GM21360 (cell line): Measurements from ENCODE around the gene SCTR.

Experiments
- ATAC-seq: cut with Tn5 transposase; IDR thresholded peaks from one replicate; pipeline ENCODE4 v1.9.1; 2021; ENCODE audit warnings: mild to moderate bottlenecking, moderate library complexity; ENCODE audit not compliant: unreplicated experiment

SCTR gene

GRCh38 chr2:119475857-119476244 is 48.4 kb downstream of the SCTR start:
- no peak for ATAC-seq

DNA sequence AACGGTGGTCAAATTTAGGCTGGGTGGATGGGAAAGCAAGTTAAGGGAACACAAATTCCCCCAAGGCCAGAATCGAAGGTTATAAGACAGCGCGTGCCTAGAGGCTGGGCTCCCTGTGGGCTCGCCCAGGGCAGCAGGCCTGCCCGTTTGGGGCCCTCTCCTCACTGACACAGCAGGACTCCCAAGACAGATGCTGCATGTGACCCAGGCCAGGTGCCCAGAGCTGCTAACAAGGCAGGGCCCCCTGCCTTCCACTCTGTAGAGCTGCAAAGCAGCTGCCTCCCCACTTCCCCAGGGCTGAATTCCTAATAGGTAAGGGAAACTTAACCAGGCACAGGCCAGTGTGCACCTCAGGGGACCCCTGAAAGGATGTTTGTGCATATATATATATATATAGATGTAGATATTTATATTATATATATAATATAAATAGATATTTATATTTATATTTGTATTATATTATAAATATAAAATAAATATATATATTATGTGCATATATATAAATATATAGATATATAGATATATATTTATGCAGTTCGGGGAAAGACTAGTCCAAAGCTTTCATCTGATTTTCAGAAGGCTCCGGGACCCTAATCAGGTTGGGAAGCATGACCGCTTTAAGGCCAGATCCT is 48.9 kb downstream of the SCTR start:
- ATAC-seq = no peak

GRCh38 chr2:119474371-119475224 is 49.7 kb downstream of the SCTR start:
- no peak for ATAC-seq

- no peak for ATAC-seq
Measured at GRCh38 chr2:119473621-119474370, 50.5 kb downstream of the SCTR start.

DNA sequence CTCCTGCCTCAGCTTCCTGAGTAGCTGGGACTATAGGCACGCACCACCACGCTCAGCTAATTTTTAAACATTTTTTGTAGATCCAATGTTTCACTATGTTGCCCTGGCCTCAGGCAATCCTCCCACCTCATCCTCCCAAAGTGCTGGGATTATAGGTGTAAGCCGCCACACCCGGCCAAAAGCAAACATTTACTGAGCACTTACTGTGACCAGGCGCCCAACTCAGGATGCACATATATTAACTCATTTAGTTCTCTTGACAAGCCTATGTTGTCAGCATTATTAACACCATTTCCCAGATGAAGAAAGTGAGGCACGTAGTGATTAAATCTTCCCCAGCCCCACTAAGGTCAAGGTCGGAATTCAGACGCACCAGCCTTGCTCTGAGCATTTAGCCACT is 51.5 kb downstream of the SCTR start:
- no peak for ATAC-seq

GRCh38 chr2:119469661-119470297 is 54.5 kb downstream of the SCTR start:
- no peak for ATAC-seq

DNA sequence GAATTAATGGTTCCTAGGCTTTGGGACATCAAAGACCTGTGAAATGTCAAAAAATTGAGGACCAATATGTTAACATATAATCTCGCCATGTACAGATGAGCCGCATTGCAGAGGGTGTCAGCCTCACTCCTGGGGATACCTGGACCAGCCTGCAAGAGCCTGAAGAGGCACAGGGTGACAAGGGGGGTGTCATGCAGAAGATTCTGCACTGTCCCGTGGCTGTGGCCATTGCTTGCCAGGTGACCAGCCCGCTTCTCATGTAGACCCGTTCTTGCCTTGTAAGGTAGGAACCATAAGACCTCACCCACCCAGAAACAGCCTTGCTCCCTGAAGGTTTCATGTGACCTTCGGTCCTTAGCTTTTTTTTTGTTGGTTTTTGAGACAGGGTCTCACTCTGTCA is 55.2 kb downstream of the SCTR start:
- ATAC-seq = no peak

DNA sequence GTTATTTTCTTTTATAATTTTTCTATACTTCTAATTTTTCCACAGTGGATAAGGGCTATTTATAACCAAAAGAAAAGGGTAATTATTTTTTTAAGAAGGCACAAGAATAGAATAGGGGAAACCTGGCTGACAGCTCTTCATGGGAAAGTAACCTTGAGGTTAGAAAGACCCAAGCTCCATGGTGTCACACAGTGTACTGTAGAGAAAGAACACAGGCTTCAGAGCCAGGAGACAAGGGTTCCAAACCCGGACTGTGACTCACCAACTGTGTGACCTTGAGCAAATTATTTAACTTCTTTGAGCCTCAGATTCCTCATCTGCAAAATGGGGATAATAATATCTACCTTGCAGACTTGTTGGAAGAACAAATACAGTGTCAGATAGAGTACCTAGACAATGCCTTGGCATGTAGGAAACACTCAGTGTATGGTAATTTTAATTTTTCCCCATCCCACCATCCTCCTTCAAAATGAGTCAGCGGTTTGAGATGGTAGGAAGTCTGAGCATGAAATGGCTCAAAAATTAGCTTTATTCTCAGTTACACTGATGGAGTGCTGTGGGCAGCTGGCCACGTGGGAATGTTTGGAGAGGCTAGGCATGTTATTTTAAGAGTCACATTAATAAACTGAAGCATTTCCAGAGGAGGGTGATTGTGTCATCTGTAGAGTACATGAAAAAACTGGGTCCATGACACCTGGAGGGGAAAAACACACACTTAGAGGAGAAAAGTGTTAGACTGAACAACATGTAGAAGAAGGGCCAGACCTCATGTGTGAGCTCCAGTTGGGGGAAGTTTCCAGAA is 55.9 kb downstream of the SCTR start:
- no peak for ATAC-seq

- no peak for ATAC-seq
Measured at GRCh38 chr2:119466373-119466772, 57.9 kb downstream of the SCTR start.

DNA sequence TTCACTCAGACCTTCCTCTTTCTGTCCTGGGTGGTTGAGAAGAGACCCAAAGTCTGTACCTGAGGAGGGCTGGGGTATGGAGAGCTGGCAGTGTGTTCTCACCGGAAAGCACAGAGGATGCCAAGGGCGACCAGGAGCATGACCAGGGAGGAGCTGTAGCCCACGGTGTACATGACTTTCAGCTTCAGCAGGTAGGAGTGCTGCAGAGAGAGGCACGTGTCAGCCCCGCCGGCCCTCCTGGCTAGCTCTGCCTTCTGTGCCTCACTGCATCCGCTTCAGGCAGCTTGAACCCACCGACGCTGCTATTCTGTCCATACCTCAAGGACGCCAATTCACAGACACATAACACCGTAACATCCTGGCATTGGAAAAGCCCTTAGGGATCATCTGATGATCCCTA is 58.6 kb downstream of the SCTR start:
- ATAC-seq = no peak

- no peak for ATAC-seq
Measured at GRCh38 chr2:119464981-119465380, 59.3 kb downstream of the SCTR start.

DNA sequence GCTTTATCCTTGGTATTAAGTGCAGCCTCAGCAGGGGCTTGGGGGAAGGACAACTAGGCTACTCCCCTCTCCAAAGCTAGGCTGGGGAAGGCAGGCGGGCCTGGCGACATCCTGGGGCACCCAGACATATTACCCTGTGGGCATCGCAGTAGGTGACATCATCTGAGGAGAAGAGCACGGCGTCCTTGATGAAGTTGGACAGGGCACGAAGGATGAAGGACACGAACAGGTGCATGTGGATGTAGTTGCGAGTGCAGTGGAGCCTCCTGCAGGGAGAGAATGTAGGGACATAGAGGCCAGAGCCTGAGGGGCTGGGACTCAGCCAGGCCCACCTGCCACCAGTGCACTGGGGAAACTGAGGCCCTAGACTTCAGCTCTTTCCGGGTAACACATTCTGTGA is 60.3 kb downstream of the SCTR start:
- ATAC-seq = no peak

- ATAC-seq = no peak
Measured at GRCh38 chr2:119463136-119463535, 61.1 kb downstream of the SCTR start.

DNA sequence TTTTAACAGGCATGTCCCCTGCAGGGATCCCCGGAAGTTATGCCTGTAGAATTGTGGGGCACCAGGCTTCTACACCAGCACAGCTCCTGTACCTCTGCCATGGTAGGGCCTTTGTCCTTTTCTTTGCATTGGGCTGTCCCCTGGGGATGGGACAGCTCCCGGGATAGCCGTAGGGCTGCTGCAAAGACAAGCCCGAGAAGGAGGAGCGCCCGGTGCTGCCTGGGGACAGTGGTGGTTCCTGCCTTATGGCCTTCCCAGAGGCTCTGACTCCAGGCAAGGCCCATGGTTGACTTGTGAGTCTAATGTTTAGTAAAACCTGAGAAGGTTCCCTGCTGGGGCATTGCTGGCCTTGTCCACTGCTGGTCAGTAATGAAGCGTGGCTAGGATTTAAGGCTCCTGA is 61.7 kb downstream of the SCTR start:
- no peak for ATAC-seq

GRCh38 chr2:119461811-119462210 is 62.5 kb downstream of the SCTR start:
- ATAC-seq = no peak

GRCh38 chr2:119460076-119460475 is 64.2 kb downstream of the SCTR start:
- no peak for ATAC-seq

- ATAC-seq = no peak
Measured at GRCh38 chr2:119455066-119455718, 69.1 kb downstream of the SCTR start.

DNA sequence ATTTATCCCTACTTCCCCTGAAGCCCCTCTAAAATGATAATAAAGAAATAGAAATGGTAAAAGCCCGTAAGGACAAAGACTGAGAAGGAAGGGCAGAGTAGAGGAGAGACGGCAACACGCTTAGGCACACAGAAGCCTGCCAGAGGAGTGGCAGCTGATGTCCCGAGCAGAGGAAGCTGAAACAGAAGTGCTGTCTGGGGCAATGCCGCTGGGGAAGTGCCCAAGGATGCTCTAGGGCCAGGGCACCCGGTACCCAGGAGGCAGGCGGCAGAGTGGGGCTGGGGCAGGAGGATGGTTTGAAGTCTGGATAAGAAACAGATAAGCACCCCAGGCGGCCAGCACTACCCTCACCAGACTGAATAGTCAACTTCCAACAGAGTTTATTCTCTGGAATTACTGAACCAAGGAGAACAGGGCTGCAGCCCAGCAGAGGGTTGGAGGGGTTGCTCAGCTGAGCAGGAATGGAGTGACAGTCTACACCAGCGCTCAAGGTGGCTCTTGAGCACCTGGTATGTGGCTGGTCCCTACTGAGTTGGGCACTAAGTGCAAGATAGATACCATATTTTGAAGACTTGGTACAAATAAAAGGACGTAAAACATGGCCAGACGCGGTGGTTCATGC is 70.2 kb downstream of the SCTR start:
- no peak for ATAC-seq

DNA sequence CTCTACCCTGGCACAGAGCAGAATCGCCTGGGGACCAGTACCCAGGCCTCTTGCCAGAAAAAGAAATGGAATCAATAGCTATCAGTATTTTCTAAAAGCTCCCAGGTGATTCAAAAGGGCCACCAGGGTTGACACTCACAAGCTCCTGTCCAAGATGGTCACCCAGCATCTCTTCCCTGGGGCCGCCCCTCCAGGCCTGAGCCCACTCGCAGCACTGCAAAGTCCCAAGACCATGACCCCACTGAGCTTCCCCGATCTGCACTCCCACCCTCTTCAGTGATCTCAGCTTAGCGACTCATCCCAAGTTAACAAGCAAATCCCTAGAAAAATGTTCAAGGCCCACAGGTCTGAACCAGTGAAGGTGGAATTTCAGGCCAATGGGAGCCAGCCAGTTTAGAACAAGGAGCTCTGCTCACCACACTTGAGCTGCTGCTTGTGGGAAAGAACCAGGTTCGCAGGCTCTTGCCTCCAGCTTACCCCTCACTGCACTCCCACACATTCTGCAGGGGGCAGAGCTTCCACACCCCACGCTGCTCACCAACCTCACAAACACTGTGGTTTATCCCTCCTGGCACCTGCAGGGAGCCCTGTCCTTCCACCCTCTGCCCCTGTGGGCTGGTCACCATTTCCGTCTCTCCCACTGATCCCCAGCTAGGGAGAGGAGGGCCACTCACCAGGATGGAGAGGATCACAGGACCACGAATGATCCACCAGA is 72.8 kb downstream of the SCTR start:
- ATAC-seq = no peak
